NCI-H510A treated with DMSO at 0.1 percent for 48 hours (cell line): Measurements from ENCODE around the gene FGF12.

ENCODE experiments used
- DNase-seq: peaks from one replicate; lab custom pipeline; 2025; lab: John Stamatoyannopoulos, UW

The FGF12 gene

GRCh38 chr3:192410684-192410960 is 316.7 kb downstream of the FGF12 start:
- DNase-seq = no peak

- DNase-seq = peak; percentile 9
Measured at GRCh38 chr3:192409838-192410683, 317.3 kb downstream of the FGF12 start.

- no peak for DNase-seq
Measured at GRCh38 chr3:192409201-192409837, 318.0 kb downstream of the FGF12 start.

- DNase-seq = no peak
Measured at GRCh38 chr3:192408647-192409200, 318.6 kb downstream of the FGF12 start.

- no peak for DNase-seq
Measured at GRCh38 chr3:192408007-192408646, 319.2 kb downstream of the FGF12 start.

- no peak for DNase-seq
Measured at GRCh38 chr3:192399767-192400166, 327.6 kb downstream of the FGF12 start.

GRCh38 chr3:192397012-192397411 is 330.3 kb downstream of the FGF12 start:
- no peak for DNase-seq

GRCh38 chr3:192395506-192395905 is 331.8 kb downstream of the FGF12 start:
- DNase-seq = no peak

- DNase-seq = no peak
Measured at GRCh38 chr3:192392986-192393385, 334.4 kb downstream of the FGF12 start.

- no peak for DNase-seq
Measured at GRCh38 chr3:192382861-192383260, 344.5 kb downstream of the FGF12 start.

GRCh38 chr3:192373586-192373985 is 353.8 kb downstream of the FGF12 start:
- DNase-seq = peak; percentile 20

GRCh38 chr3:192373032-192373431 is 354.3 kb downstream of the FGF12 start:
- peak; percentile 68 for DNase-seq

- peak; percentile 74 for DNase-seq
Measured at GRCh38 chr3:192372616-192373015, 354.7 kb downstream of the FGF12 start.

- no peak for DNase-seq
Measured at GRCh38 chr3:192371870-192372400, 355.4 kb downstream of the FGF12 start.

- no peak for DNase-seq
Measured at GRCh38 chr3:192367616-192368015, 359.7 kb downstream of the FGF12 start.

GRCh38 chr3:192366916-192367315 is 360.4 kb downstream of the FGF12 start:
- DNase-seq = no peak

- no peak for DNase-seq
Measured at GRCh38 chr3:192365571-192365970, 361.8 kb downstream of the FGF12 start.

GRCh38 chr3:192364316-192364715 is 363.0 kb downstream of the FGF12 start:
- DNase-seq = no peak

GRCh38 chr3:192354687-192355086 is 372.7 kb downstream of the FGF12 start:
- no peak for DNase-seq

GRCh38 chr3:192352142-192352541 is 375.2 kb downstream of the FGF12 start:
- DNase-seq = no peak

GRCh38 chr3:192351441-192351840 is 375.9 kb downstream of the FGF12 start:
- no peak for DNase-seq

- no peak for DNase-seq
Measured at GRCh38 chr3:192340031-192340430, 387.3 kb downstream of the FGF12 start.

GRCh38 chr3:192339214-192339613 is 388.1 kb downstream of the FGF12 start:
- DNase-seq = no peak
